ENCODE measurements around the gene CERS6.

DNA sequence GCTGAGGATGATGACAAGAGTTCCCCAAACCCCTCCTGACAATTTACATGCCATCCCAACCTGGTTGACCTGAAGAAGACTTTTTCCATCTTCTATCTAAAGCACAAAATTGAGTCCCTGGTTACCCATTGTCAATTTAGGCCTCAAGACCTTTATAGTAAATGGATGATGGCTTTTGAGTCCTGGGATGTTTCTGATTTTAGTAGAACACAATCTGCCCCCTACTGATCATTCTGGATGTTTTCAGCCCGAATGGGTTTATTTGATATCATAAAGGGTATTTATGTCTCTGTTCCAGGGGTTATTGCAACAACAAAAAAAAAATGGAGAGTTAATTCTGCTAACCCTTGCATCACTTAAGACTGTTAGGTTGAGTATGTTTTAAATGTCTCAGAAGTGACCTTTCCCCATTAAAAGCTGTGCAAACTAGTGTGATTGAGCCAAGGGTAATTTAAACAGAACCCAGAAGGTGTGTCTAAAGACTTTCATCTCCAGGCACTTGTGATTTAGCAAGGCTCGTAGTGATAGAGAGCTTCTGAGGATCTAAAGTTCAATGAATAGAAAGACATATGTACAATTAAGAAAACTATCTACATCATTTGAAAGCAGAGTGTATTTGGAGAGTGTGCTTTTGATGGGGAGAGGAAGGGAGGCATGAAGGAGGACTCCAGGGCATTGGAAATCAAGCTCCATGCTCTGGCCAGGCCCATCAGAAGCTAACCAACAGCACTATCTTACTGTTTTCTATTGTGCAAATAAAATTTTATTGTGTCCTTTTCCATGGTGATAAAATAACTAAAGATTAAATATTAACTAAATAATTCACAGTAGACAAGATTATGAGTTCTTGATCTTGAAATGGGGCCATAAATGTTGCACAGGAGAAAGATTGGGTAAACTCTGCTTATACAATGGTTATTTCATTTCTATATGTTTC is 249.7 kb downstream of the CERS6 start:
- TF ChIP-seq, protein P1, sequence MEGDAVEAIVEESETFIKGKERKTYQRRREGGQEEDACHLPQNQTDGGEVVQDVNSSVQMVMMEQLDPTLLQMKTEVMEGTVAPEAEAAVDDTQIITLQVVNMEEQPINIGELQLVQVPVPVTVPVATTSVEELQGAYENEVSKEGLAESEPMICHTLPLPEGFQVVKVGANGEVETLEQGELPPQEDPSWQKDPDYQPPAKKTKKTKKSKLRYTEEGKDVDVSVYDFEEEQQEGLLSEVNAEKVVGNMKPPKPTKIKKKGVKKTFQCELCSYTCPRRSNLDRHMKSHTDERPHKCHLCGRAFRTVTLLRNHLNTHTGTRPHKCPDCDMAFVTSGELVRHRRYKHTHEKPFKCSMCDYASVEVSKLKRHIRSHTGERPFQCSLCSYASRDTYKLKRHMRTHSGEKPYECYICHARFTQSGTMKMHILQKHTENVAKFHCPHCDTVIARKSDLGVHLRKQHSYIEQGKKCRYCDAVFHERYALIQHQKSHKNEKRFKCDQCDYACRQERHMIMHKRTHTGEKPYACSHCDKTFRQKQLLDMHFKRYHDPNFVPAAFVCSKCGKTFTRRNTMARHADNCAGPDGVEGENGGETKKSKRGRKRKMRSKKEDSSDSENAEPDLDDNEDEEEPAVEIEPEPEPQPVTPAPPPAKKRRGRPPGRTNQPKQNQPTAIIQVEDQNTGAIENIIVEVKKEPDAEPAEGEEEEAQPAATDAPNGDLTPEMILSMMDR (IDR thresholded peaks at IDR 0.05), result no peak
- TF ChIP-seq POLR2A (IDR thresholded peaks at IDR 0.05), result no peak
